ENCODE results near the gene CAPN9.
"Not testable (repeated sequence)": the region's sequence is repeated elsewhere in the genome, so short reads cannot be mapped to it uniquely, and the experiment has no call there.

CAPN9 gene

GRCh38 chr1:230747127-230747730 is at the start of gene CAPN9:
CAPN9 (plus strand) TSS chr1:230747388; CDS start chr1:230747497, 109 bp downstream.
- DNase-seq = no peak

- no peak for DNase-seq
Measured at GRCh38 chr1:230698130-230698529, 49.1 kb upstream of the CAPN9 start.

GRCh38 chr1:230698964-230699363 is 48.2 kb upstream of the CAPN9 start:
- DNase-seq = not testable (repeated sequence)

GRCh38 chr1:230699716-230700115 is 47.5 kb upstream of the CAPN9 start:
- no peak for DNase-seq

GRCh38 chr1:230700132-230700531 is 47.1 kb upstream of the CAPN9 start:
- DNase-seq = no peak

- no peak for DNase-seq
Measured at GRCh38 chr1:230701434-230701833, 45.8 kb upstream of the CAPN9 start.

GRCh38 chr1:230701895-230702768 is 45.1 kb upstream of the CAPN9 start:
- DNase-seq = no peak

GRCh38 chr1:230702934-230703678 is 44.1 kb upstream of the CAPN9 start:
- no peak for DNase-seq

- no peak for DNase-seq
Measured at GRCh38 chr1:230703679-230704385, 43.4 kb upstream of the CAPN9 start.

- DNase-seq = no peak
Measured at GRCh38 chr1:230704830-230705229, 42.4 kb upstream of the CAPN9 start.

GRCh38 chr1:230705289-230706019 is 41.7 kb upstream of the CAPN9 start:
- no peak for DNase-seq

GRCh38 chr1:230706020-230706699 is 41.0 kb upstream of the CAPN9 start:
- DNase-seq = no peak

- DNase-seq = no peak
Measured at GRCh38 chr1:230706887-230707731, 40.1 kb upstream of the CAPN9 start.

- DNase-seq = no peak
Measured at GRCh38 chr1:230707732-230708630, 39.2 kb upstream of the CAPN9 start.

- DNase-seq = no peak
Measured at GRCh38 chr1:230708631-230709580, 38.3 kb upstream of the CAPN9 start.

- no peak for DNase-seq
Measured at GRCh38 chr1:230709619-230710542, 37.3 kb upstream of the CAPN9 start.

- DNase-seq = no peak
Measured at GRCh38 chr1:230710543-230710904, 36.7 kb upstream of the CAPN9 start.

Measured in activated T-cell treated with anti-CD3 and anti-CD28 coated beads for 4 hours (primary cell).